DOHH2 (cell line): Measurements from ENCODE around the gene MARS1.

Experiments used
- H3F3A ChIP-seq: fragments of 200-600 bp; sonication (generic), shearing (Covaris generic); 2 replicates; pipeline ENCODE4 v1.6.0; 2016; ENCODE audit warnings: antibody characterized with exemption, mild to moderate bottlenecking; ENCODE audit not compliant: control insufficient read depth, insufficient read depth
- H3K27ac ChIP-seq: fragments of 200-600 bp; sonication (generic); 2 replicates; pipeline ENCODE4 v1.5.1; 2014; ENCODE audit warnings: low read depth, mild to moderate bottlenecking, low read length, moderate library complexity
- H3K27me3 ChIP-seq: fragments of 200-600 bp; sonication (generic); 2 replicates; pipeline ENCODE4 v1.6.1; 2014; ENCODE audit warnings: mild to moderate bottlenecking, low read length, mixed read lengths; ENCODE audit not compliant: control insufficient read depth
- H3K36me3 ChIP-seq: fragments of 200-600 bp; sonication (generic); 2 replicates; pipeline ENCODE4 v1.6.1; 2014; ENCODE audit warnings: mild to moderate bottlenecking, low read length, moderate library complexity, mixed read lengths; ENCODE audit not compliant: control insufficient read depth
- H3K4me1 ChIP-seq: fragments of 200-600 bp; sonication (generic); 2 replicates; pipeline ENCODE4 v1.6.1; 2014; ENCODE audit warnings: mild to moderate bottlenecking, low read length, mixed read lengths; ENCODE audit not compliant: control insufficient read depth
- H3K4me2 ChIP-seq: fragments of 200-600 bp; sonication (generic); 2 replicates; pipeline ENCODE4 v1.6.0; 2014; ENCODE audit warnings: mild to moderate bottlenecking, low read length, moderate library complexity
- H3K4me3 ChIP-seq: fragments of 200-600 bp; sonication (generic); 2 replicates; pipeline ENCODE4 v1.5.1; 2014; ENCODE audit warnings: mild to moderate bottlenecking, low read length, mixed read lengths
- H3K79me2 ChIP-seq: fragments of 200-600 bp; sonication (generic); 2 replicates; pipeline ENCODE4 v1.6.1; 2014; ENCODE audit warnings: mild to moderate bottlenecking, low read length, mixed read lengths; ENCODE audit not compliant: control insufficient read depth
- H3K9me2 ChIP-seq: fragments of 200-600 bp; sonication (generic); replicated peaks from 2 replicates; pipeline ENCODE4 v1.6.1; 2014; ENCODE audit warnings: mild to moderate bottlenecking, low read length, mixed read lengths; ENCODE audit not compliant: control insufficient read depth
- H3K9me3 ChIP-seq: fragments of 200-600 bp; sonication (generic); 2 replicates; pipeline ENCODE4 v1.6.1; 2014; ENCODE audit warnings: antibody characterized with exemption, low read length, mixed read lengths; ENCODE audit not compliant: control insufficient read depth, insufficient read depth
- H4K20me1 ChIP-seq: fragments of 200-600 bp; sonication (generic); 2 replicates; pipeline ENCODE4 v1.6.0; 2014; ENCODE audit warnings: low read depth, mild to moderate bottlenecking, antibody characterized with exemption, low read length, moderate library complexity; ENCODE audit not compliant: control insufficient read depth, insufficient read depth
- EZH2phosphoT487 ChIP-seq: fragments of 200-600 bp; sonication (generic); IDR thresholded peaks from 2 replicates; pipeline ENCODE4 v1.6.1; 2017; ENCODE audit warnings: borderline replicate concordance, mild to moderate bottlenecking, antibody characterized with exemption, low read length, moderate library complexity, mixed read lengths
- TF ChIP-seq, protein P1 (sequence below): fragments of 200-600 bp; sonication (generic); IDR thresholded peaks from one replicate; pipeline ENCODE4 v1.5.1; 2014; ENCODE audit warnings: antibody characterized with exemption, mild to moderate bottlenecking, low read depth, low read length; ENCODE audit not compliant: poor library complexity, severe bottlenecking

Gene MARS1

DNA sequence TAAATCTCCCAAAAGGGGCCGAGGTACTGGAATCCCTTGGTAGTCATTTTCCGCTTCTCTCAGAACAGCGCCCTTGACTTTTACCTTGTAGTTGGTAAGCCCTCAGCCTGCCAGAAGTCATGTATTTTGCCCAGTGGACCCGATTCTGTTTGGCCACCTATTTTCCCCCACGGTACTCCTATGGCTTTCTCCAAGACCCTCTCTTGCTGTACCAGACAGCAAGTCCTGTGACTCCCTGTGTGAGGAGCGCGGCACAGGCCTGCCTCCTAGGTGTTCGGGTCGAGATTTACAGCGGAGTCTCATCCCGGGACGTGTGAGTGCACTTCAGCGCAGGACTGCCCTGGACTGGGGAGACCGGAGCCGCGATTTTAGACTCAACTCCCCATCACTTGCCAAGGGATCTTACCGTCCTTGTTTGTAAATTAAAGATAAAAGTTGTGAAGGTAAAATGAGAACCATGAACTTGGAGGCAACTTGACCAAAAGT lies 33.7 kb downstream of the MARS1 start:
- Histone ChIP-seq H4K20me1 (peaks cover 8% of the 10 kb centered on the region), H3K79me2 (peaks cover 62% of the 10 kb centered on the region), H3K4me3 (peak overlapping the region; percentile 84), H3K9me3 (no peaks in the 10 kb centered on the region), H3K9me2 (no peaks in the 10 kb centered on the region), H3K4me1 (peaks cover 56% of the 10 kb centered on the region), H3K36me3 (peaks cover 66% of the 10 kb centered on the region), H3F3A (peaks cover 22% of the 10 kb centered on the region), H3K27me3 (no peaks in the 10 kb centered on the region), H3K4me2 (peak overlapping the region; percentile 87), H3K27ac (peak overlapping the region; percentile 97)
- TF ChIP-seq EZH2phosphoT487: no peak
- TF ChIP-seq, protein P1, sequence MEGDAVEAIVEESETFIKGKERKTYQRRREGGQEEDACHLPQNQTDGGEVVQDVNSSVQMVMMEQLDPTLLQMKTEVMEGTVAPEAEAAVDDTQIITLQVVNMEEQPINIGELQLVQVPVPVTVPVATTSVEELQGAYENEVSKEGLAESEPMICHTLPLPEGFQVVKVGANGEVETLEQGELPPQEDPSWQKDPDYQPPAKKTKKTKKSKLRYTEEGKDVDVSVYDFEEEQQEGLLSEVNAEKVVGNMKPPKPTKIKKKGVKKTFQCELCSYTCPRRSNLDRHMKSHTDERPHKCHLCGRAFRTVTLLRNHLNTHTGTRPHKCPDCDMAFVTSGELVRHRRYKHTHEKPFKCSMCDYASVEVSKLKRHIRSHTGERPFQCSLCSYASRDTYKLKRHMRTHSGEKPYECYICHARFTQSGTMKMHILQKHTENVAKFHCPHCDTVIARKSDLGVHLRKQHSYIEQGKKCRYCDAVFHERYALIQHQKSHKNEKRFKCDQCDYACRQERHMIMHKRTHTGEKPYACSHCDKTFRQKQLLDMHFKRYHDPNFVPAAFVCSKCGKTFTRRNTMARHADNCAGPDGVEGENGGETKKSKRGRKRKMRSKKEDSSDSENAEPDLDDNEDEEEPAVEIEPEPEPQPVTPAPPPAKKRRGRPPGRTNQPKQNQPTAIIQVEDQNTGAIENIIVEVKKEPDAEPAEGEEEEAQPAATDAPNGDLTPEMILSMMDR: peak; percentile 7

DNA sequence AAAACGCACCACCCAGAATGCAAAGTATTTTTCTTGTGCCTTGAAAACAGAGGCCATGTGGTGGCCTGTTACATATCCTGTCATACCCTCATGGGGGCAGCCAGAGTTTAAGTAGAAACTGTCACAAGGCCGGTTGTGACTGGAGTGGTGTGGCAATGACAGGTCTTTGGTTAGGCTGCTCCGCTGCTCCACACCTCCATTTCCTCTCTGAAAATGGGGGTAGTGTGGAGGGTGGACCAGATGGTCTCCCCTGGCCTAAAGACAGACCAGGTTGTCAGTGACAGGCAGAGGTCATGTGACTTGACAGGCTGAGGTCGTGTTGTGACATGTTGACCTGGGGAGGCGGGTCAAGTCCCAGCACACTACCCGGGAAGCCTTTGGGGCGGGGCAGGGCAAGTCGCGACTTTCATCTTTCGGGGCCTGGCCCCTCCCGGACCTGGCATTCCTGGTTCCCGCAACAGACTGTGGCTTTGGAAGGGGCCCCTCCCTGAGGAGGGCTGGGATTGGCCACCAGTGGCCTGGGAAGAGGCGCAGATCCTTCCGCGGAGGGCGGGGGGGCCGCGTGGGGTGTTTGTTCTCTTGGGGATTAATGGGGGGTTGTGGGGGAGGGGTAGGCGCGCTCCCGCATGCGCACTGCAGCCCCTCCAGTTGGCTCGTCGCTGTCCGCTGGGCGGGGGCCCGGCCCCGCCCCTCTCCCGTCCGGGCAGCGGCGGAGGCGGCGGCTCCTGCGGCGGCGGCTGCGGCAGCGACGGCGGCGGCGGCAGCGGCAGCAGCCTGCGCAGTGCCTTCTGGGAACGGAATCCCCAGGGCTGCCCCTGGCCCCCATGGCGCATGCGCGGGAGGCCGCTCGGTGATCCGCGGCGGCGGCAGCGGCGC lies 34.4 kb downstream of the MARS1 start, which contains the start of gene MBD6:
TSS of gene MBD6 (plus strand) at position 814 of the 876 bp plus-strand sequence. CDS start 1,480 bp downstream, outside the sequence.
- peak within 1 kb of the TSS; percentile 97 for H3K27ac ChIP-seq
- H3K4me3 ChIP-seq: peak within 1 kb of the TSS; percentile 84
- H3K79me2 ChIP-seq: peaks cover 56% of the 10 kb centered on the region
- H4K20me1 ChIP-seq: peaks cover 8% of the 10 kb centered on the region
- peaks cover 66% of the 10 kb centered on the region for H3K36me3 ChIP-seq
- no peaks in the 10 kb centered on the region for H3K9me3 ChIP-seq
- no peak for TF ChIP-seq EZH2phosphoT487
- TF ChIP-seq, protein P1: no peak
- H3K27me3 ChIP-seq: no peaks in the 10 kb centered on the region
- H3K4me1 ChIP-seq: peaks cover 55% of the 10 kb centered on the region
- H3K4me2 ChIP-seq: peak within 1 kb of the TSS; percentile 92
- H3K9me2 ChIP-seq: no peaks in the 10 kb centered on the region
- H3F3A ChIP-seq: peaks cover 18% of the 10 kb centered on the region

DNA sequence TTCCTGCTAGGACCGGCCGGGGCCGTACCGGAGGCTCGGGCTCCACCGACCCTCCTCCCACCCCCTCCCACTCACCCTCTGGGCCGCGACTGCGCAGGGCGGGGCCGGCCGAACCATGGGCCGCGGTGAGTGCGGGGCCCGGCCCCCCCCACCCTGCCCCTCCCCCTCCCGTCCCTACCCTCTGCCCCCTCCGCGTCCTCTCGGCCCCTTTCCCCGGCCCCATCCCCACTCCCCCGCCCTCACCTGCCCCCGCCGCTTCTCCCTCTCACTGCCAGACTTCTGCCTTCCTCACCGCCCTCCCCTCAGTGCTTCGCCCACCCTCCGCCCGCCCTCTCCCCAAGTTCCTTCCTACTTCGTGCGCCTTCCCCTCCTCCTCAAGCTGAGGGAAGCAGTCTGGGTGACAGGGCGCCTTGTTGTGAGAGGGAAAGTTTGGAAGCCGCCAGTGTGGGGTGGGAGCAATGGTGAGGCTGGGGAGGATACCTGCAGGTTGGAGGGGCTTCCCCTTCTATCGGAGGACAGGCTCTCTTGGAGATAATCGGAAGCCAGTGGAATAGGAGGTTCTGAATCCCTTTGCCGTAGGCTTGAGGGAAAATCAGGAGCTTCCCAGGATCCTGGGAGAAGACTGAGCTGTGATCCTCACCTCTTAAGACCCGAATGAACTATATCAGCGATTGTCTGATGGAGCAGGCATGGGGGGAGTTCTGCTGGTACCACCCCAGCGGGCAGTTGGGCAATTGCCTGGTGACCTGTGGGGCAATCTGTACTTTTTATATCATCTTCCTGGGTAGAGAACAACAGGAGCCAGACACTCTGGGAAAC lies 35.2 kb downstream of the MARS1 start:
- Histone ChIP-seq H3K9me2 (no peaks in the 10 kb centered on the region), H3K4me2 (peak overlapping the region; percentile 92), H3K4me1 (peaks cover 46% of the 10 kb centered on the region), H3K27ac (peak overlapping the region; percentile 97), H3K36me3 (peaks cover 66% of the 10 kb centered on the region), H3K79me2 (peaks cover 48% of the 10 kb centered on the region), H4K20me1 (peaks cover 8% of the 10 kb centered on the region), H3K9me3 (no peaks in the 10 kb centered on the region), H3K4me3 (peak overlapping the region; percentile 84), H3F3A (peaks cover 15% of the 10 kb centered on the region), H3K27me3 (no peaks in the 10 kb centered on the region)
- no peak for TF ChIP-seq EZH2phosphoT487
- TF ChIP-seq, protein P1: no peak
